DMS53 treated with DMSO at 0.1 percent for 48 hours (cell line): Measurements from ENCODE around the gene CIAO2A.
A peak's percentile ranks its signal among the peaks of the same experiment; 100 is the strongest.
"Not testable (repeated sequence)": the region's sequence is repeated elsewhere in the genome, so short reads cannot be mapped to it uniquely, and the experiment has no call there.

Experiments
- DNase-seq: peaks from one replicate; lab custom pipeline; 2025; ENCODE audit not compliant: unreplicated experiment; lab: John Stamatoyannopoulos, UW

Gene CIAO2A, protein sequence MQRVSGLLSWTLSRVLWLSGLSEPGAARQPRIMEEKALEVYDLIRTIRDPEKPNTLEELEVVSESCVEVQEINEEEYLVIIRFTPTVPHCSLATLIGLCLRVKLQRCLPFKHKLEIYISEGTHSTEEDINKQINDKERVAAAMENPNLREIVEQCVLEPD

DNA sequence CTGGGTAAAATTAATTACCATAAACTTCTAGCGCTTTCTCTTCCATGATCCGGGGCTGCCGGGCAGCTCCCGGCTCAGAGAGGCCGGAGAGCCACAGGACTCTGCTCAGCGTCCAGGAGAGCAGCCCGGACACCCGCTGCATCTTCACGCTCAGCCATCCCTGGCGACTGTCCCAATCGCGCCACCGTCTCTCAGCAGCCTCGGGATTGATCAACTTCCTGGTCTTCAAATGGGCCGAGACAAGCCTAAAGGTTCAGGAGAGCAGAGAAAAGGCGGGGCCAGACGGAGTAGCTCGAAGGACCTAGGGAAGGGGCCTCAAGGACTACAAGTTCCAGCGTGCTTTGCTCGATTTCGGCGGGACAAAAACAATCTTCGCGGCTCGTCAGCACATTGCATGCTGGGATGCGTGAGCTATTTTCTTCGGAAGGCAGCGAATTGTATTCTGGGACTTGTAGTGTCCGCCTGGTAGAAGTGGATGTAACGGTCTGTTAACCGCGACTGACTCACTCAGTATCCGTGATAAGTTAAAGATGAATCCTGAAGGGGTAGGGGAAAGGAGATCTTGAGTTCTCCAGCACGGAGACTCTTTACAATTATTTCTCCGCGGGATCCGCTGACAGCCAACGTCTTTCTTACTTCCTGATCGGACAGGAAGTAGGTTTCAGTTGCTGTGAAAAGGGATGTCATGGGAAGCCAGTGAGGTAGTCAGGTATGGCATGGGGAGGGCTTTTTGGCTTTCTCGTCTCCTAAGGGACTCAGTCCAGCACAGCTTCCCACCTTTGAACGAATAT, at the start of gene CIAO2A:
CIAO2A (minus strand) TSS at position 212 of the 791 bp plus-strand sequence; CDS start at position 142, 70 bp downstream.
- DNase-seq: peak; percentile 97

DNA sequence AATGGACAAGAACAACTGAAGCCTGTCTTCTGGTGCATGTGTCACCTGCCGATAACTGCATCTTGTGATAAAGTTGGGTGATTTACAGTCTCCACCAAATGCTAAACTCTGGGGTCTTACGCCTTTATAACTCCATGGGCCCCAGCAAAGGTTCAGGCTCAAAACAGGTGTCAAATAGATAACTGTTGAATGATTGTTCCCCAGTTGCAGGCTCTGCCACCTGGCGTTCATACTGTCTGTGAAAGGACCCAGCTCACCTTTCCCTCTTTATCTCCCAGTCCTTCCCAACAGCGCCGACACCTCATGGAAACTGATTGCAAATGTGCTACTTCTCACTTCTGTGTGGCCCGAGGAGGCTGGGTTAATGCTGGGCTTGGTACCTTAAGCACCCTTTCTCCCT, 49.6 kb upstream of the CIAO2A start:
- no peak for DNase-seq

DNA sequence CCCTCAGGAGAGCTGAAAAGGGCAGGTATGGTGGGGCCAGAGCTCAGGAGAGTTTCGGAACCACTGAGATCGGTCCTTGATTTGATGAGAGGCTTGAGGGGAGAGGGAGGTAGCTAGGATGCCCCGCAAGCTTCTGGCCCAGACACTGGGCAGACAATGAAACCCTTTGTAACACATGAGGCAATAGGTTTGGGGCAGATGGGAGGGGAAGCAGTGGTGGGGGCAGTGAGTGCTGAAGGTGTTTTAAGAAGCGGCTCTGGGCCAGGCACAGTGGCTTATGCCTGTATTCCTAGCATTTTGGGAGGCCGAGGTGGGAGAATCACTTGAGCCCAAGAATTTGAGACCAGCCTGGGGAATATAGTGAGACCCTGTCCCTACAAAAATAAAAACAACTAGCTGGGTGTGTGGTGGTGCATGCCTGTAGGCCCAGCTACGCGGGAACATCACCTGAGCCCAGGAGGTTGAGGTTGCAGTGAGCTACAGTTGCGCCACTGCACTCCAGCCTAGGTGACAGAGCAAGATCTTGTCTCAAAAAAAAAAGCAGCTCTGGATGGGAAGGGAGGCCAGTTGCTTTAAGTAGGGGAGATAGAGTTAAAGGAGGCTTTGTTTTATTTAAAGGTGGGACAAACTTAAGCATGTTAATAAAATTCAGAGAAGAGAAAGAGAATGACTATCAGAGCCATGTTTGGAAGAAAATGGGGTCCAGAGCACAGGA, 48.3 kb upstream of the CIAO2A start:
- DNase-seq: no peak

DNA sequence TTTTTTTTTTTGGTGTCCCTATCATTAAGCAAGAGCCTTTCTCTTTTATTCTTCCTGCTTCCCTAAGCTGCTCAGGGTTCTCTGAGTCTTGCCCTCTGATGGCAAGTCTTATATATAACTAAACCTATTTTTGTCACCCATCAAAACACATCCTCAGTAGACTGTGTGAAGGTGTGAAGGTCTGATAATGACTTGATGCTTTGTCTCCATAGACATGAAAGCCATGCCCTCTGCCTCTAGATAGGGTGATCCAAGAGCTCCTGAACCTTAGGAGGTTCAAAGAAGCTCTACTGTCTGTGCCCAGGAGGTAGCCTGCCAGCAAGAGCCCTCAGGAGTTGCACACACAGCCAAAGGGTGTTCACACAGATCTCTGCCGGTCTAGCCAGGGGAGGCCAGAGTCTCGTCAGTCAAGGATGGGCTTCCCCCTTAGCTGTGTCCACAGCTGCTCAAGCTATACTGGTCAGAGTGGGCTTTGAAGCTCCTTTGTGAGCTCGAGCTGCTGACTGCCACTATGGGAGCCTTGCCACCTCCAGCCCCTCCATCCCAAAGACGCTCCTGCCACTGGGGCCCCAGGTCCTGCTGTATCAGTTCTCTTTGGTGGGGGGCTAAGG, 44.8 kb upstream of the CIAO2A start:
- no peak for DNase-seq

DNA sequence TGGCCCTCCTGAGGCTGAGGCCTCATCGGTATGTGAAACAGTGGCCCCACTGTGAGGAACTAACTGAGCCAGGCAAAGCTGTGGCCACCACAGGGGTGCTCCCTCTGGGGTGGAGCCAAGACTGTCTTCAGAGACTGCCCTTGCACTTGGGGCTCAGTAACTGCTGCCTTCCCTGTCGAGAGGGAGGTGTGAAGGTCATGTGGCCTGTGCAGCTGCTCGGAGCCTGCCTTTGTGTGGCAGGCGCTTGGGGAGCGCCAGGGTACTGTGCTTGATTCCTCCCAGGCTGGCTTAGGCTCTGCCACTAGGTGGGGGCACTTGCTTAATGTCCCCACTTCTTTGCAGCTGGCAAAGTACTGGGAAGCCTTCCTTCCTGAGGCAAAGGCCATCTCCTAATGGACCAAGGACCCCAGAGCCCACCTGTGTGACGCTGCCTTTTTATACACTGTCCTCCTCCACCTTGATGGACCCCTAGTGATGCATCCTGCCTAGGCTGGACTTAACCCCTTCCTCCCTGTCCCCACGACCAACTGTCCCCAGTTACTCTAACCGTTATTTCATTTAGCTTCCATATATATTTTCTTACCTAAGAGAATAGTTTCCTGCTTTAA, 43.7 kb upstream of the CIAO2A start:
- no peak for DNase-seq

DNA sequence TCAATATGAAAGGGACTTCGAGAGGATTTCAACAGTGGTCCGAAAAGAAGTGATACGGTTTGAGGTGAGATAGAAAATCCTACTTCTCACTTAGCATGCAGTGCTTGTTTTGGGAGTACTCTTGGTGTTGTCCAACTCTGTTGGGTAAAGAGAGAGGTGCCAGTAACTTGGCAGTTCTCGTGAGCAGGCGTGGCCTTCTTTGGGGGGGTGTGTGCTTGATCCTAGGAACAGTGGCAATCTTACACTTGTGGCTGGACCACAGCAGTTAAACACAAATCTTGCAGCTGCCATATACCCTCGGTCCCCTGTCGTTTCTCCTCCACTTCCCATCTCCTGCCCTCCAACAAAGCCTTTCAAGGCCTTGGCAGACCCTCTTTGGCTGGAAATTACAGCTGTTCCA, 42.7 kb upstream of the CIAO2A start:
- DNase-seq: no peak

DNA sequence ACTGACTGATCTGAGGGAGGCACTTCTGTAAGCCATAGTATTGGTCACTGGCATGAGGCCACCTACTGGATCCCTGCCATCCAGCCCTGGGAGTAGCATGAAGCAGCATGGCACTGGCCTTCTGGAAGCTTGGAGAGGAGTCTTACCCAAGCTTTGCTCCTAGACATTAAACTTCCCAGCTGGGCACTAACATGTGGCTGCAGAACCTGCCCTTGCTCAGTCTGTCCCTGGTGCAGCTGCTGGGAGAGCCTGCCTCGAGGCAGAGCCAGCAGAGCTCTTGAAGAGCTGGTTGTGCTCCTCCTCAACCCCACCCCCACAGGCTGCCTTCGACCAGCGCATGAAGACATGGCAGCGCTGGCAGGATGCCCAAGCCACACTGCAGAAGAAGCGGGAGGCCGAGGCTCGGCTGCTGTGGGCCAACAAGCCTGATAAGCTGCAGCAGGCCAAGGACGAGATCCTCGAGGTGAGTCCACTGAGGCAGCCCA, 40.7 kb upstream of the CIAO2A start:
- DNase-seq: no peak

DNA sequence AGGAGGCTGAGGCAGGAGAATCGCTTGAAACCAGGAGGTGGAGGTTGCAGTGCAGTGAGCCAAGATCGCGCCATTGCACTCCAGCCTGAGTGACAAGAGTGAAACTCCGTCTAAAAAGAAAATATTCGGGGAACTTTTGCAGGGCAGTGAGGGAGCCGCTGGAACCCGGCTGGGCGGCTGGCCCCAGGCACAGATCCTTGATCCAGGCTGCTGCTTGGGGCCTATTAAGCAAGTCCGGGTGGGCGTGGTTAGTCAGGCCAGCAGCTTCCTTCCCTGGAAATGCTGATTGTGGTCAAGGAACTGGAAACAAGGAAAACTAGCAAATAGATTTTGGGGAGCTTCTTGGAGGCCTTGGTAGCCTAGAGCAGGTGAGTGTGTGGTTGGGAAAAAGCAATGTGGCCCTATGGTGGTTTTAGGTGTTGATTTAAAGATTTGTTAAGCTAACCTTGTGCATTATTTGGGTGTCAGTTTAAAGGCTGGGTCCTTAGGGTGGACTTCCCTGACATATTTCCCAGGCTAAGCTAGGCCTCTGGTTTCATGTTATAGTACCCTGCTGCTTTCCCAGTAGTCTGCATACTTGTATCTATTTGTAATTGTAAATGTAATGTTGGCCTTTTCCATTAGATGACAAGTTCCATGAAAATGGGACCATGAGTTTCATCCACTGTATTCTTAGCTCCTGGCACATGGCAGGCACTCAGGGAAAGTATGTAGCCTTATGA, 40.1 kb upstream of the CIAO2A start:
- DNase-seq: no peak

DNA sequence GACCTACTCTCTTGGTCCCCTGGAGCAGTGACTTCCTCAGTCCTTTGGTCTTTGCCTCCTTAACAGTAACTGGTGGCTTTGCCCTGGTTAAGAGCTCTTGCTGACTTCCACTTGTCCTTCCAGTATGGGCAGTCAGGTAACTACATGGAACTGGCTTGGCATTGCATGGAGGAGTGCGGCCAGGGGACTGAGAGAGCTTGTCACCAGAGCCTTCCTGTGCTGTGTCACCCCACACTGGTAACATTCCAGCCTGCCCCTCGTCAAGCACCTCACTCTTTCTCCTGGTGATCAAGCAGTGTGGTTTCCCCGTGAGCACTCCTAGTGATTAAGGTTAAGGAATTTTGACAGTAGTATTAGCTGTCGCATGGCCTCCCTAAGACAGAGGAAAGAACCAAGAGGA, 38.6 kb upstream of the CIAO2A start:
- no peak for DNase-seq

DNA sequence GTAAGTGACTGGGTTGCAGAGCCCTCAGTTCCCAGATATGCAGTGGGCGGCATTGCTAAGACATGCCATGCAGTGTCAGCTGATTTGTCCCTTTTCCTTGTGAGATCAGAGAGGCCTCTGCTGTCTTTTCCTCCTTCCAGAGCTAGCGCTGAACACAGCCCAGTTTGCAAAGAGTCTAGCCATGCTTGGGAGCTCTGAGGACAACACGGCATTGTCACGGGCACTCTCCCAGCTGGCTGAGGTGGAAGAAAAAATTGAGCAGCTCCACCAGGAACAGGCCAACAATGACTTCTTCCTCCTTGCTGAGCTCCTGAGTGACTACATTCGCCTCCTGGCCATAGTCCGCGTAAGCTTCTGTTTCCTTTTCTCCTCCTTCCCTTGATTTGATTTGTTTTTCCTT, 37.9 kb upstream of the CIAO2A start:
- no peak for DNase-seq

DNA sequence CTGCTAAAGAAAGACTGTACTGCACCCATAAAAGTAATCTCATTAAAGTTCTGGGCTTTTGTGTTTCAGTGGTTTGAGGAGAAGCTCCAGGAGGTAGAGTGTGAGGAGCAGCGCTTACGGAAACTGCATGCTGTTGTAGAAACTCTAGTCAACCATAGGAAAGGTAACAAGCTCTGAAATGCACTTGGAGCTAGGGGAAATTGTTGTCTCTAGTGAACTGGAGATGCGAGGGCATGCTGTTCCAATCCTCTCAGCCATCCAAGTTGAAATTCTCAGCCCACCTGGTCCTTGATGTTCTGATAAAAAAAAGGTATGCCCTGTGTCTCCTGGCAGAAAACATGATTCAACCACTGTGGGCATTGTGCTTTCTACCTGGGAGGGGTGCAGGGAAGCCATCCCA, 36.5 kb upstream of the CIAO2A start:
- no peak for DNase-seq

DNA sequence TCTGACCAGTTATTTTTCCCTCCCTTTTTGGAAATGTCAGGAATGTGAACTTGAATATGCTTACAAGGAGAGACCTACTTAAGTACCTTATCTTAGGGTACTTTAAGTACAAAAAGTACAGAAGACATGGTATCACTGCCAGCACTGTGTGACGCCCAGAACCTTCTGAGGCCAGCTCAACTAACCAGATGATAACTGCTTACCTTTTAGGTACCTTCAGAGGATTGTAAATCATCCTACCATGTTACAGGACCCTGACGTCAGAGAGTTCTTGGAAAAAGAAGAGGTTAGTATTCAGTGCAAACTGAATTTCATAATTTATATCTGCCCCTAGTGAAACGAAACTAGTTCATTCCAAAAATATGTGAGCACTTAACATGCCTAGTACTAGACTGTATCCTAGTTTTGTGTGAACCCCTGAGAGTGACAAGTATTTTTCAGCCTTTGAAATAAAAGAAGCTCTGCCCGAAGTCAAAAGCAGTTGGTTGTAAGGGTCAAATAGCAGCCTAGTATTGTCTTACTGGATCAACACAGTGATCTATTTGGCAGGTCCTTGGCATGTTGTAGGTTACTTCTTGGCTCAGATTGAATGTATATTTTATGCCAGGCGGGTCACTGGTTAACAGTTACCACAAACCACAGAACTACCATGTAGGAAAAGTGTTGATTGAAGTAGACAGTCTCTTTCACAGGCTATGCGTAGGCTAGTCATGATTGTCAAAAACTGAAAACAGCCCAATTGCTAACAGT, 34.1 kb upstream of the CIAO2A start:
- no peak for DNase-seq

DNA sequence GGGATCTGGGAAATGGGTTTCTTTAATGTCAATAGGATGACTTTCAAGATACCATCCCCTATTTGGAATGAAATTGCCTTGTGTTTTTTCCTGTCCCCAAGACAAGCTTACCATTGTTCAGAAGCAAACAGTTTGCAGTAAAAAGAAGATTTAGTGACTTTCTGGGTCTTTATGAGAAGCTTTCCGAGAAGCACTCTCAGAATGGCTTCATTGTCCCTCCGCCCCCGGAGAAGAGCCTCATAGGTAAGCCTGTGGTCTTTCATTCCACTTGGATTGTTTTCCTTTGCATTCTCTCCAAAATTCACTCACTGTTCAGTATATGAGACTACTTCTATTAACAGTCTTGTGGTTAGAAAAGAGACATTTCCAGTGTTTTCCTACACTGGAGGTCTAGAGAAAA, 32.3 kb upstream of the CIAO2A start:
- DNase-seq: no peak

DNA sequence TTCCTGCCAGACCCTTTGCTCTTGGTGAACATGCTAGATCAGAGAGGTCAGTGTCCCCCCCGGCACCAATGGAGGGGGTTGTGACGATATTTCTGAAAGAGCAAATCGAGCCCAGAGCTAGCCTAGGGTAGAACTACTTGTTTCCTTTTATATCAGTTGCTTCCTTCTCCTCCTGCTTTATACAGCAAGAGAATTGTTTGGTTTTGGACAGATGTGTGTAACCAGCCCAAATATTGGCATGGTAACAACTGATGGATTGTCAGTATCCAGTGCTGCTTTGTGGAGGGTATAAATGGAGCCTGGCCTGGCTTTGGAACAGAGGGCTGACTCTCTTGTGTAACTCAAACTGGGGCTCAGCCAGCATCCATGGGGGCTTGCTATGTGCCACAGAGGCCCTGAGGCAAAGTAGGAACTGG, 29.3 kb upstream of the CIAO2A start:
- DNase-seq: no peak

DNA sequence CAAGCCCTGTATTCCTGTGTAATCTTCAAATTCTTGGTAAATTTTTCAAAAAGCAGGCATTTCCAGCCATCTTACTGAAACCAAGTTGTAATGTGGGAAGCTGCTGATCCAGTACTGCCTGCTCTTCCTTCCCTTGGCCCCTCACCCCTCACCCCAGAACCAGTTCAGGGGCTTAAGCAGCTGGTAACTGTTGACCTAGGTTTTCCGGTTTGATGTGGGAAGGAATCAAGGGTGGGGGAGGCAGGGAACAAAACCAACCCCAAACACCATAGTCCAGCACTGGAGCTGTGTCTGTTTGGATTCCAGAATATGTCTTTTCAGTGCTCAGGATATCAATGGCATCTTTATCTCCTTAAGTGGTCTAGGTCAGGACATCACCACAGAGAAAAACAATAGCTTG, 28.8 kb upstream of the CIAO2A start:
- DNase-seq: no peak

DNA sequence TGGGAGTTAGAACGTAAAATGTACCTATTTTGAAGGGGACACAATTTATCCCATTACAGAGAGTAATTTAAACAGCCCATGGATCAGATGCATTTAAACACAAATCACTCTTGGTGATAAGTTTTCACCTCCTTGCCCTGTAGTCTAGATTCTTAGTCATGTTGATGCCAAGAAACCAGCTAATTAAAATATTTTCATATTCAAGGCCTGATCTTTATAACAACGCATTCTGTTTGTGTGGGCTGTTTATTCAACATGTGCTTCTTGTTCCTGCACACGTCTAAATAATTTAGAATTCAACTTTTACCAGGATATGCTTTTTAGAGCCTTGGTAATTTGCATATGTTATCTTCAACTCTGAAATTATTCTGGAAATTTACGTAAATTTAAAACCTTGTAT, 28.0 kb upstream of the CIAO2A start:
- DNase-seq: no peak

DNA sequence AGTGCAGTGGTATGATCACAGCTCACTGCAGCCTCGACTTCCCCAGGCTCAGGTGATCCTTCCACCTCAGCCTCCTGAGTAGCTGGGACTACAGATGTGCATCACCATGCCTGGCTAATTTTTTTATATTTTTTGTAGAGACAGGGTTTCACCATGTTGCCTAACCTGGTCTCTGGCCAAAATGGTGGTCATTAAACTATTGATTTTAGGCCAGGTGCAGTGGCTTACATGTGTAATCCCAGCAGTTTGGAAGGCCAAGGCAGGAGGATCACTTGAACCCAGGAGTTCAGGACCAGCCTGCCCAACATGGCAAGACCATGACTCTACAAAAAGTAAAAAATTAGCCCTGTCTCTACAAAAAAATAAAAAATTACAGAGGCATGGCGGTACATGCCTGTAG, 26.7 kb upstream of the CIAO2A start:
- DNase-seq: not testable (repeated sequence)

DNA sequence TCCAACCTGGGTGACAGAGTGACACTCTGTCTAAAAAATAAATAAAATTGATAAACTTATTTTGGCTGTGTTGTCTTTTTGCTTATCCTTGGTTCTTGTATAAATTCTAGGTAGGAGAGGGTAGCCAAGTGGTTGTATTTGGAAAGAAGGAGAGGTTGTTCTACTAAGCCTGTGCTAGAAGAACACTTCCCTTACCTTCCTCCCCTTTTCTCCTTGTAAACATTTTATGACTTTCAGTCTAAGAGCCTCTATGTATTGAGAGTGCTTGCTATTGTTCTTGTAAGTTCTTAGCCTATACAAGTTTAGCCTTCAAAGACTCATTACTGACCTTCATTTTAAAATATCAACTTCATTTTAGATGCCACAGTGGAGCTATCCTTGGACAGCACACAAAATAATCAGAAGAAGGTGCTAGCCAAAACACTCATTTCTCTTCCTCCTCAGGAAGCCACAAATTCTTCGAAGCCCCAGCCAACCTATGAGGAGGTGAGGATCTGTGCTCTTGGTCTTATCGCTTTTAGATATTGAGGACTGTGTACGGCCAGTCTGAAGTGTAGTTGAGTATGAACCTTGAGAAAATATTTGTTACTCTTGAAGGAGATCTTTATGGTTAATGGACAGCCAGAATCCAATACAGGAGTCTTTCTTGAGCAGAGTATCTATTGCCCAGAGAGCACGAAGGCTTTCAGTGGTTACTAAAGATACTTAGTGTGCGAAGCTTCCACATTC, 24.3 kb upstream of the CIAO2A start:
- DNase-seq: no peak

DNA sequence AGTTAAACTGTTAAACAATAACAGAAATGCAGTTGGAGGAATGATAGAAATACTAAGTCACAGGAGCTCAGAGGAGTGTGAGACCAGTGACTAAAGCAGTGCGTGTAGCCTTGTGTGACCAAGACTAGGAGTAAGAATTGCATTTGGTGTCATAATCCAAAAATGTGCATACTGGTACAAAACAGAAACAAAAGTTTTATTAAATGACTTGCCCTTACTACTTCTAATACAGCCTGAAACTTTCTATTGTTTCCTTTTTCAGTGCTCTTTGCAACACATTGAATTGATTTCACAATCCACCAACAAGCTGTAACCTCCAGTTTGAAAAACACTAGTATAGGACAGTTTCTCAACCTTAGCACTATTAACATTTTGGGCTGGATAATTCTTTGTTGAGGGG, 19.3 kb upstream of the CIAO2A start:
- no peak for DNase-seq
